ENCODE results near the gene CAMKK1. TPM values are rescaled to one million over a fixed set of nuclear protein-coding genes. Genes with fewer than 3 reads are reported as not detected.

Gene CAMKK1
- total and polyA plus RNA-seq, 9 of the 15 experiments (the other 6 are each of a cell fraction or from before 2014, with no cell fraction given) = 0.34 to 7.5 (median 4.9) TPM

DNA sequence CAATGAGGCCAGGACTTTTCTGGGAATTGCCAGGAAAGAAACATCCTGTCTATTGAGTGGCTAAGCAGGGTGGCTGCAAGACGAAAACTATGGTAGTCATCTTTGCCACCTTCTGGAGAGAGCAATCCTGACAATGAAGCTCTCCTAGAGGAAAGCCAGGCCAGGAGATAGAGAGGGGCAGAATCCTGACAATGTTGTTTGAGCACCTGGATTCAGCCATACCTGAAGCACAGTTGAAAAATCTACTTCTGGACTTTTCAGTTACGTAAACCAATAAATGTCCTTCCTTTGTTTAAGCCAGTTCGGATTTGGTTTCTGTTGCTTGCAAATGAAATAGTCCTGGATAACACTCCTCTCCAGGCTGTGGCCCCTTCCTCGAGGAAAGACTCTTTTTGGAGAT lies 14.0 kb upstream of the CAMKK1 start:
- ChIA-PET CTCF (ENCODE audit: low intra/inter-chr PET ratio) (interaction anchor here (0.7 to 1.4 kb wide), 2 partner anchors 43 to 170 kb away, joined by 3 to 14 read pairs; no protein-coding TSS in a partner anchor), POLR2A (no interaction called here)
- WGBS (ENCODE audit: insufficient coverage, low coverage, missing lambda C conversion rate) = 43% methylated on average over 4 of the region's 4 CpGs
- H3K4me2 ChIP-seq (ENCODE audit: insufficient read depth, low read length) = no peak overlapping the region
- no peaks in the 10 kb centered on the region for H3K27me3 ChIP-seq (ENCODE audit: control insufficient read depth in 2 of 2, insufficient read depth in 2 of 2, low read length in 2 of 2)
- H3K79me2 ChIP-seq (ENCODE audit: control insufficient read depth, insufficient read depth, low read length) = no peaks in the 10 kb centered on the region
- H3K27ac ChIP-seq (ENCODE audit: extremely low read depth, low read depth, low read length) = no peak overlapping the region
- in situ Hi-C loops (cut with MboI) (no loop called here), intact Hi-C loops (cut with micrococcal nuclease) (loop anchor here (1.0 to 10.0 kb wide), 3 partner anchors 44 to 172 kb away; partner anchors contain the start of gene NCBP3)
- no peak overlapping the region for H2AFZ ChIP-seq (ENCODE audit: low read depth, low read length)
- H3K4me3 ChIP-seq = no peak overlapping the region
- H3K36me3 ChIP-seq (ENCODE audit: control insufficient read depth, insufficient read depth, low read length) = no peaks in the 10 kb centered on the region
- ATAC-seq = no peak
- peaks cover 0 to 30% of the 10 kb centered on the region in 2 experiments; a peak in 2 of 5 replicates for H3K4me1 ChIP-seq (replicated peaks in 1 of 2; ENCODE audit: control insufficient read depth in 2 of 2, insufficient read depth in 2 of 2, low read length in 2 of 2)
- H3K9me3 ChIP-seq (replicated peaks; ENCODE audit: control insufficient read depth, insufficient read depth, low read depth, low read length) = no peaks in the 10 kb centered on the region
- no peak for FAIRE-seq
- no peak for DNase-seq (ENCODE audit: extremely low read depth in 1 of 4, low spot score in 3 of 4)
- no TSS peak for BruUV-seq (replicated peaks)
- H3K9ac ChIP-seq (ENCODE audit: insufficient read depth in 1 of 2, low read depth in 2 of 2, low read length in 2 of 2) = no peak overlapping the region
- H3K9me1 ChIP-seq (ENCODE audit: control insufficient read depth, insufficient read depth, low read length) = no peaks in the 10 kb centered on the region
- H4K20me1 ChIP-seq (replicated peaks; ENCODE audit: control insufficient read depth, insufficient read depth, low read length) = no peaks in the 10 kb centered on the region
- TF ChIP-seq, protein P1, sequence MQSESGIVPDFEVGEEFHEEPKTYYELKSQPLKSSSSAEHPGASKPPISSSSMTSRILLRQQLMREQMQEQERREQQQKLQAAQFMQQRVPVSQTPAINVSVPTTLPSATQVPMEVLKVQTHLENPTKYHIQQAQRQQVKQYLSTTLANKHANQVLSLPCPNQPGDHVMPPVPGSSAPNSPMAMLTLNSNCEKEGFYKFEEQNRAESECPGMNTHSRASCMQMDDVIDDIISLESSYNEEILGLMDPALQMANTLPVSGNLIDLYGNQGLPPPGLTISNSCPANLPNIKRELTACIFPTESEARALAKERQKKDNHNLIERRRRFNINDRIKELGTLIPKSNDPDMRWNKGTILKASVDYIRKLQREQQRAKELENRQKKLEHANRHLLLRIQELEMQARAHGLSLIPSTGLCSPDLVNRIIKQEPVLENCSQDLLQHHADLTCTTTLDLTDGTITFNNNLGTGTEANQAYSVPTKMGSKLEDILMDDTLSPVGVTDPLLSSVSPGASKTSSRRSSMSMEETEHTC (IDR thresholded peaks at IDR 0.05) = no peak
- TF ChIP-seq MAZ (CRISPR knock-in tag; conservative IDR thresholded peaks at IDR 0.05 in 1 of 2, IDR thresholded peaks at IDR 0.05 in 1 of 2) = no peak
- no peak for TF ChIP-seq THRAP3 (IDR thresholded peaks at IDR 0.05; ENCODE audit: borderline replicate concordance)
- no peak for TF ChIP-seq NR3C1 (CRISPR knock-in tag; IDR thresholded peaks at IDR 0.05)
- TF ChIP-seq FOXK1 (CRISPR knock-in tag; IDR thresholded peaks at IDR 0.05; ENCODE audit: borderline replicate concordance) = no peak
- TF ChIP-seq ESRRA (IDR thresholded peaks at IDR 0.05; ENCODE audit: borderline replicate concordance, low read depth) = no peak
- TF ChIP-seq ZNF436 (CRISPR knock-in tag; IDR thresholded peaks at IDR 0.05) = no peak
- no peak for TF ChIP-seq NONO (IDR thresholded peaks at IDR 0.05; ENCODE audit: low read depth in 2 of 2, low read length in 1 of 2)
- TF ChIP-seq, protein P2, sequence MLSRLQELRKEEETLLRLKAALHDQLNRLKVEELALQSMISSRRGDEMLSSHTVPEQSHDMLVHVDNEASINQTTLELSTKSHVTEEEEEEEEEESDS (CRISPR knock-in tag; IDR thresholded peaks at IDR 0.05) = no peak
- TF ChIP-seq, protein P3, sequence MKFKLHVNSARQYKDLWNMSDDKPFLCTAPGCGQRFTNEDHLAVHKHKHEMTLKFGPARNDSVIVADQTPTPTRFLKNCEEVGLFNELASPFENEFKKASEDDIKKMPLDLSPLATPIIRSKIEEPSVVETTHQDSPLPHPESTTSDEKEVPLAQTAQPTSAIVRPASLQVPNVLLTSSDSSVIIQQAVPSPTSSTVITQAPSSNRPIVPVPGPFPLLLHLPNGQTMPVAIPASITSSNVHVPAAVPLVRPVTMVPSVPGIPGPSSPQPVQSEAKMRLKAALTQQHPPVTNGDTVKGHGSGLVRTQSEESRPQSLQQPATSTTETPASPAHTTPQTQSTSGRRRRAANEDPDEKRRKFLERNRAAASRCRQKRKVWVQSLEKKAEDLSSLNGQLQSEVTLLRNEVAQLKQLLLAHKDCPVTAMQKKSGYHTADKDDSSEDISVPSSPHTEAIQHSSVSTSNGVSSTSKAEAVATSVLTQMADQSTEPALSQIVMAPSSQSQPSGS (CRISPR knock-in tag; IDR thresholded peaks at IDR 0.05) = no peak
- TF ChIP-seq ZNF324 (CRISPR knock-in tag; IDR thresholded peaks at IDR 0.05) = no peak
- TF ChIP-seq RNF2 (IDR thresholded peaks at IDR 0.05) = no peak
- no peak for TF ChIP-seq CUX1 (CRISPR knock-in tag; IDR thresholded peaks at IDR 0.05)
- no peak for TF ChIP-seq MAX (CRISPR knock-in tag; IDR thresholded peaks at IDR 0.05)
- TF ChIP-seq EGR1 (conservative IDR thresholded peaks at IDR 0.05) = no peak
